ENCODE data around the gene OTOF. TPM values are rescaled to one million over a fixed set of nuclear protein-coding genes. Genes with fewer than 3 reads are reported as not detected.

Gene OTOF
- total RNA-seq, 1 experiment from 2014 or later, result not detected

- DNase-seq (ENCODE audit: low spot score), result no peak
These were observed 68.1 kb downstream of the OTOF start for GRCh38 chr2:26409785-26410184.

DNA sequence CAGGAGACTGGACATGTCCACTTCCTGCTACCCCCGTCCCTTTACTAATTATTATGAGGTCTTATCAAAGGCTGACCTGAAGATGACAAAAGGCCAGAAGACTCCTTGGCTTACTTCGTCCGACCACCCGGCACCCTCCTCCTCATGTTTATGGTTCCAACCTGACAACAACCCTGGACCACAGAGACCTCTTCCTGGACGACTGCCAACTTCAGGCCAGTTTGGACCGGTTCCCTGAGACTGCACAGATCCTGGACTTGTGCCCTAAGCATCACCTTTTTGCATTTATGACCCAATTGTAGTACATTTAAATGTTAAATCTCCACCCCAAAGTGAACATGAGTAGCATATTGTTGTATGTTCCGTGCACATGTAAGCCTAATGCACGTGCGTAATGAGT, 70.4 kb downstream of the OTOF start:
- DNase-seq (ENCODE audit: low spot score), result no peak

Other genes starting within 250 kb of the OTOF start
- gene HADHA, start 233.5 kb downstream of the OTOF start, total RNA-seq (2014; rRNA removed; shearing (Covaris generic)), result 91.9 and 96.8 TPM in 2 replicates
- gene HADHB, start 233.2 kb downstream of the OTOF start, total RNA-seq (2014; rRNA removed; shearing (Covaris generic)), result 68.8 and 71.4 TPM in 2 replicates
- 10.9 and 18.8 TPM in 2 replicates for gene SELENOI, start 132.0 kb downstream of the OTOF start, total RNA-seq (2014; rRNA removed; shearing (Covaris generic))
- 0.02 TPM in 1 of 2 replicates, not detected in the other for gene ADGRF3, start 131.3 kb downstream of the OTOF start, total RNA-seq (2014; rRNA removed; shearing (Covaris generic))
- not detected in 2 replicates for gene DRC1, start 76.2 kb downstream of the OTOF start, total RNA-seq (2014; rRNA removed; shearing (Covaris generic))
- gene CIB4, start 163.2 kb upstream of the OTOF start, total RNA-seq (2014; rRNA removed; shearing (Covaris generic)), result not detected in 2 replicates
- gene KCNK3, start 214.6 kb upstream of the OTOF start, total RNA-seq (2014; rRNA removed; shearing (Covaris generic)), result 0.12 and 2.1 TPM in 2 replicates

Data from H4 (cell line).